Fibroblast of lung (primary cell): ENCODE results near the gene ODR4. TPM values are rescaled to one million over a fixed set of nuclear protein-coding genes. Genes with fewer than 3 reads are reported as not detected.

Experiments used
- DNase-seq, 2 donors: peaks; one replicate each; pipeline versions ENCODE4 v3.0.0 to v3.0.0-alpha.2; 2010; ENCODE audit warnings: low read depth in 2 of 2
- H2AFZ ChIP-seq: 2 replicates; pipeline ENCODE4 v1.5.1; 2012; ENCODE audit warnings: low read length, control low read depth, inconsistent platforms
- H3K27ac ChIP-seq: 2 replicates; pipeline ENCODE4 v1.5.1; 2011; ENCODE audit warnings: low read length, control low read depth; ENCODE audit not compliant: insufficient read depth
- H3K27me3 ChIP-seq: 2 replicates; pipeline ENCODE4 v1.5.1; 2011; ENCODE audit warnings: mild to moderate bottlenecking, low read length; ENCODE audit not compliant: control insufficient read depth, insufficient read depth
- H3K36me3 ChIP-seq: 2 replicates; pipeline ENCODE4 v1.5.1; 2011; ENCODE audit warnings: low read length; ENCODE audit not compliant: control insufficient read depth, insufficient read depth
- H3K4me1 ChIP-seq: 2 replicates; pipeline ENCODE4 v1.5.1; 2011; ENCODE audit warnings: low read length; ENCODE audit not compliant: control insufficient read depth, insufficient read depth; ENCODE audit errors: extremely low read depth
- H3K4me2 ChIP-seq: 2 replicates; pipeline ENCODE4 v1.5.1; 2011; ENCODE audit warnings: low read length, control low read depth; ENCODE audit not compliant: insufficient read depth; ENCODE audit errors: extremely low read depth
- H3K4me3 ChIP-seq, 4 experiments: fragments of 200-600 bp in 1 of 4; sonication (generic) in 1 of 4; replicated peaks in 1 of 4; 2 replicates each; pipeline ENCODE4 v1.5.1; 2011 to 2016; ENCODE audit warnings: low read length in 4 of 4, low read depth in 3 of 4, mild to moderate bottlenecking in 3 of 4, control low read depth in 2 of 4, inconsistent platforms in 1 of 4, mixed read lengths in 1 of 4; ENCODE audit not compliant: insufficient read depth in 1 of 4; ENCODE audit errors: control extremely low read depth in 1 of 4
- H3K79me2 ChIP-seq: 2 replicates; pipeline ENCODE4 v1.5.1; 2012; ENCODE audit warnings: mild to moderate bottlenecking, low read length, inconsistent platforms; ENCODE audit not compliant: control insufficient read depth, insufficient read depth
- H3K9ac ChIP-seq: 2 replicates; pipeline ENCODE4 v1.5.1; 2011; ENCODE audit warnings: mild to moderate bottlenecking, low read length, control low read depth; ENCODE audit not compliant: insufficient read depth
- H3K9me3 ChIP-seq: 2 replicates; pipeline ENCODE4 v1.5.1; 2012; ENCODE audit warnings: low read depth, low read length; ENCODE audit not compliant: control insufficient read depth, insufficient read depth
- H4K20me1 ChIP-seq: 2 replicates; pipeline ENCODE4 v1.5.1; 2011; ENCODE audit warnings: low read length; ENCODE audit not compliant: control insufficient read depth, insufficient read depth; ENCODE audit errors: extremely low read depth
- EZH2 ChIP-seq: IDR thresholded peaks from 2 replicates; pipeline ENCODE4 v1.5.1; 2012; ENCODE audit warnings: low read length, control low read depth, mild to moderate bottlenecking; ENCODE audit errors: missing control alignments
- polyA plus RNA-seq, 2 donors: library from polyadenylated mRNA; depleted of rRNA in 1 of 2; stranded (reverse) in 1 of 2; unstranded in 1 of 2; fragments of >200 nt; gene quantifications; 2 replicates each; pipeline ENCODE4 v1.2.1, GENCODE V29; 2011 to 2012; ENCODE audit warnings: missing spikeins in 1 of 2
- total RNA-seq: library from RNA; depleted of rRNA; stranded (reverse); fragments of >200 nt; gene quantifications from 2 replicates; pipeline ENCODE4 v1.2.1, GENCODE V29; 2014
- TF ChIP-seq, protein P1 (sequence below), 2 donors: IDR thresholded peaks in 1 of 2; conservative IDR thresholded peaks in 1 of 2; 1 replicate in 1 of 2; 2 replicates in 1 of 2; pipeline ENCODE4 v1.5.1; 2011 to 2012; ENCODE audit warnings: low read length in 2 of 2, control low read depth in 1 of 2, inconsistent platforms in 1 of 2, low read depth in 1 of 2, mild to moderate bottlenecking in 1 of 2

Gene ODR4
- total and polyA plus RNA-seq, 2 donors (not counting 1 experiment from before 2014, with no cell fraction given) = 13.0 to 13.7 TPM

DNA sequence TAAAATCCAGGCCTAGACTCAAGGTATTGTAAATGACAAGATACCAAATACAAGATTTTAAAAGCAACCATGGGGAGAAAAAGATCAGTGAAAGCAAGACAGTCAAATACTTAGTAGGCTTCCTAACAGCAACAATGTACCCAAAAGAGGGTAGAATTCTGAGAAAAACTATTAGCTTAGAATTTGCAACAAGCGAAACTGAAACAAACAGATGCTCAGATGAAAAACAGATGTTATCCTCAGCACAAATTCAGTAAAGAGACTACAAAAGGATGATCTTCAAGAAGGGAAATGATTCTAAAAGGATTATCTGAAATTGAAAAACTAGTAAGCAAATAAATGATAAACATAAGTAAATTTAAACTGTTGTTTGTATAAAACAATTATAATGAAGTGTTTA is 45.3 kb downstream of the ODR4 start:
- peak overlapping the region; percentile 48 for H3K4me2 ChIP-seq
- no peak overlapping the region for H2AFZ ChIP-seq
- TF ChIP-seq, protein P1, sequence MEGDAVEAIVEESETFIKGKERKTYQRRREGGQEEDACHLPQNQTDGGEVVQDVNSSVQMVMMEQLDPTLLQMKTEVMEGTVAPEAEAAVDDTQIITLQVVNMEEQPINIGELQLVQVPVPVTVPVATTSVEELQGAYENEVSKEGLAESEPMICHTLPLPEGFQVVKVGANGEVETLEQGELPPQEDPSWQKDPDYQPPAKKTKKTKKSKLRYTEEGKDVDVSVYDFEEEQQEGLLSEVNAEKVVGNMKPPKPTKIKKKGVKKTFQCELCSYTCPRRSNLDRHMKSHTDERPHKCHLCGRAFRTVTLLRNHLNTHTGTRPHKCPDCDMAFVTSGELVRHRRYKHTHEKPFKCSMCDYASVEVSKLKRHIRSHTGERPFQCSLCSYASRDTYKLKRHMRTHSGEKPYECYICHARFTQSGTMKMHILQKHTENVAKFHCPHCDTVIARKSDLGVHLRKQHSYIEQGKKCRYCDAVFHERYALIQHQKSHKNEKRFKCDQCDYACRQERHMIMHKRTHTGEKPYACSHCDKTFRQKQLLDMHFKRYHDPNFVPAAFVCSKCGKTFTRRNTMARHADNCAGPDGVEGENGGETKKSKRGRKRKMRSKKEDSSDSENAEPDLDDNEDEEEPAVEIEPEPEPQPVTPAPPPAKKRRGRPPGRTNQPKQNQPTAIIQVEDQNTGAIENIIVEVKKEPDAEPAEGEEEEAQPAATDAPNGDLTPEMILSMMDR (conservative IDR thresholded peaks at IDR 0.05 in 1 of 2, IDR thresholded peaks at IDR 0.05 in 1 of 2; ENCODE audit: low read depth in 1 of 2, low read length in 2 of 2) = no peak
- no peak for TF ChIP-seq EZH2
- H3K4me3 ChIP-seq = no peak overlapping the region
- H3K27ac ChIP-seq = no peak overlapping the region
- peak in 1 of 2 donors; percentile 48 for DNase-seq
- no peaks in the 10 kb centered on the region for H3K4me1 ChIP-seq
- no peaks in the 10 kb centered on the region for H3K9me3 ChIP-seq
- no peak overlapping the region for H3K9ac ChIP-seq
- H4K20me1 ChIP-seq = no peaks in the 10 kb centered on the region
- no peaks in the 10 kb centered on the region for H3K27me3 ChIP-seq
- H3K79me2 ChIP-seq = no peaks in the 10 kb centered on the region
- peaks cover 2% of the 10 kb centered on the region for H3K36me3 ChIP-seq

DNA sequence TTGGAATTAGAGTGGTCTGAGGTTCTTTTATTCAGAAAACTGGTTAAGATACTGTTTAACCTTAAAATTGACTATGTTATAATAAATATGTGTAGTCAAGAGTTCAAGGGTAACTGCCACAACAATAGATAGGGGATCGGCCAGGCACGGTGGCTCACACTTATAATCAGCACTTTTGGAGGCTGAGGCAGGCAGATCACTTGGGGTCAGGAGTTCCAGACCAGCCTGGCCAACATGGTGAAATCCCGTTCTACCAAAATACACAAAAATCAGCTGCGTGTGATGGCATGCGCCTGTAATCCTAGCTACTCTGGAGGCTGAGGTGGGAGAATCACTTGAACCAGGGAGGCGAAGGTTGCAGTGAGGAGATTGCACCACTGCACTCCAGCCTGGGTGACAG is 45.8 kb downstream of the ODR4 start:
- Histone ChIP-seq H3K4me1 (no peaks in the 10 kb centered on the region), H3K27me3 (no peaks in the 10 kb centered on the region), H3K4me2 (no peak overlapping the region), H3K79me2 (no peaks in the 10 kb centered on the region), H2AFZ (no peak overlapping the region), H3K27ac (no peak overlapping the region), H3K9ac (no peak overlapping the region), H3K36me3 (peaks cover 2% of the 10 kb centered on the region), H4K20me1 (no peaks in the 10 kb centered on the region), H3K4me3 (no peak overlapping the region), H3K9me3 (no peaks in the 10 kb centered on the region)
- TF ChIP-seq, protein P1 (conservative IDR thresholded peaks at IDR 0.05 in 1 of 2, IDR thresholded peaks at IDR 0.05 in 1 of 2; ENCODE audit: low read depth in 1 of 2, low read length in 2 of 2) = no peak
- TF ChIP-seq EZH2 = no peak
- DNase-seq = no peak

DNA sequence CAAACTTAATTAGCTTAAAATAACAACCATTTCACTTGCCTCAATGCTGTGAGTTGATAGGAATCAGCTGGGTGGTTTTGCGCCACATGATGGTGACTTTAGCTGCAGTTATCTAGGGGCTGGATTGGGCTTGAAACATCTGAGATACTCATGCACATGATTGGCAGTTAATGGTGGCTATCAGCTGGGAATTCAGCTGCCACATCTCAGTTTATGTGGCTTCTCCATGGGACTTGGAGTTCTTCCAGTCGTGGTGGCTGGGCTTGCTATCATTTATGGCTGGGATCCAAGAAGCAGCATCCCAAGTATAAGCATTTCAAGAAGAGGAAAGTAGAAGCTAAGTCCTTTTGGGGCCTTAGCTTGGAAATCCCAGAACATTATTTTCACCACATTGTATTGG is 48.9 kb downstream of the ODR4 start:
- peak; percentile 13 to 55 for DNase-seq
- no peak overlapping the region for H3K9ac ChIP-seq
- H3K4me1 ChIP-seq = no peaks in the 10 kb centered on the region
- no peaks in the 10 kb centered on the region for H3K27me3 ChIP-seq
- no peak overlapping the region for H2AFZ ChIP-seq
- H3K79me2 ChIP-seq = no peaks in the 10 kb centered on the region
- no peaks in the 10 kb centered on the region for H4K20me1 ChIP-seq
- no peak overlapping the region for H3K27ac ChIP-seq
- peaks cover 2% of the 10 kb centered on the region for H3K36me3 ChIP-seq
- H3K4me2 ChIP-seq = no peak overlapping the region
- TF ChIP-seq, protein P1 (conservative IDR thresholded peaks at IDR 0.05 in 1 of 2, IDR thresholded peaks at IDR 0.05 in 1 of 2; ENCODE audit: low read depth in 1 of 2, low read length in 2 of 2) = no peak
- no peak for TF ChIP-seq EZH2
- H3K4me3 ChIP-seq = no peak overlapping the region
- H3K9me3 ChIP-seq = no peaks in the 10 kb centered on the region
